AG10803 (cell line): ENCODE data around the gene BABAM2.
A peak's percentile ranks its signal among the peaks of the same experiment; 100 is the strongest.

ENCODE experiments used
- DNase-seq: peaks from one replicate; pipeline ENCODE4 v3.0.0; 2010; ENCODE audit warnings: low read depth
- H3K4me3 ChIP-seq: 2 replicates; pipeline ENCODE4 v1.5.1; 2011; ENCODE audit warnings: mild to moderate bottlenecking, low read length, control low read depth
- CTCF ChIP-seq: conservative IDR thresholded peaks from 2 replicates; pipeline ENCODE4 v1.5.1; 2011; ENCODE audit warnings: mild to moderate bottlenecking, low read length, control low read depth, inconsistent platforms

BABAM2 gene

GRCh38 chr2:28163028-28163427 is 272.5 kb downstream of the BABAM2 start:
- TF ChIP-seq CTCF, result no peak
- DNase-seq, result no peak
- no peak overlapping the region for H3K4me3 ChIP-seq

GRCh38 chr2:28163627-28164279 is 273.2 kb downstream of the BABAM2 start:
- no peak overlapping the region for H3K4me3 ChIP-seq
- no peak for TF ChIP-seq CTCF
- peak; percentile 33 for DNase-seq

- peak; percentile 78 for DNase-seq
- no peak overlapping the region for H3K4me3 ChIP-seq
- TF ChIP-seq CTCF, result no peak
Observed at GRCh38 chr2:28164280-28164801, 273.8 kb downstream of the BABAM2 start.

- H3K4me3 ChIP-seq, result no peak overlapping the region
- TF ChIP-seq CTCF, result no peak
- no peak for DNase-seq
Observed at GRCh38 chr2:28165087-28165635, 274.6 kb downstream of the BABAM2 start.

GRCh38 chr2:28166956-28167355 is 276.4 kb downstream of the BABAM2 start:
- DNase-seq, result peak; percentile 17
- TF ChIP-seq CTCF, result no peak

GRCh38 chr2:28168376-28168775 is 277.8 kb downstream of the BABAM2 start:
- no peak for DNase-seq
- no peak overlapping the region for H3K4me3 ChIP-seq

More at GRCh38 chr2:28166956-28167355, 276.4 kb downstream of the BABAM2 start:
- H3K4me3 ChIP-seq, result no peak overlapping the region

More at GRCh38 chr2:28168376-28168775, 277.8 kb downstream of the BABAM2 start:
- TF ChIP-seq CTCF, result peak; percentile 24
